ENCODE measurements around the gene ANXA1. TPM values are rescaled to one million over a fixed set of nuclear protein-coding genes. Genes with fewer than 3 reads are reported as not detected.

ANXA1 gene
- total RNA-seq, 2 donors from 2014 or later: 0.82 to 8.9 TPM

DNA sequence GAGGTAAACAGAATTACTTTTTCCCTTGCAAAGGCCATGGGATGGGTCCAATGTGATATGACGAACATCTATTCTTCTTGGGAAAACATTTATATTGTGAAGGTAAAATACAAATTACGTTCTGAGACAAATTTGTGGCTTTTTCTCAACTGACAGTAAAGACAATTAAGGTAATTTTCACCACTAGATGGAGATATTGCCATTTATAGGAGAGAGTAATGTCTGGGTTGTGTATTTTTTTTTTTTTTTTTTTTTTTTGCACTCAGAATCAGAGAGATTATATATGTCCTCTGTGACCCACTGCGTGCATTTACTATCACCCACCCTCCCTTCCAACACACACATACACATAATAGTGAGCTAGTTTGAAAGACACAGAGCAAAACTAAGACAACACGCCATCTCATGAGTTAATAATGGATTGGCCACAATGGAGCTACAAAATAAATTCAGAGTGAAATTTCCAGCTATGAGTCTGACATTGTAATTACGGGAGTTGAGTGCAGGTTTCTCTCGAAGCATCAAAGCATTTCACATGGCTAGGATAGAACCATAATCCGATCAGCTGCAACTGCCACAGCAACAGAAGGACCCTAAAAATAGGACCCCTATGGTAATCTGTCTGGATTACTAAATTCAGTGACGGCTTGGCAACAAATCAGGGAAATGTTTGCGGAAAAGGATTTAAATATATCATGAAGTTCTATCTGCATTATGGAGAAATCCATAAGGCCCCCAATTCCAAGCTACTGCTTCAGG is 49.2 kb downstream of the ANXA1 start:
- H3K9me3 ChIP-seq (ENCODE audit: control insufficient read depth, low read length): no peaks in the 10 kb centered on the region
- no peak overlapping the region for H3K9ac ChIP-seq (ENCODE audit: extremely low read depth, low read length, poor library complexity, severe bottlenecking)
- no peak overlapping the region for H3K27ac Mint-ChIP-seq
- no peak for DNase-seq
- H3K27me3 ChIP-seq (ENCODE audit: control insufficient read depth, insufficient read depth, low read length, poor library complexity, severe bottlenecking): no peaks in the 10 kb centered on the region
- peaks cover 4% of the 10 kb centered on the region for H3K4me1 ChIP-seq (ENCODE audit: control insufficient read depth, insufficient read depth, low read length)
- WGBS, 2 experiments (ENCODE audit: insufficient coverage in 1 of 2, insufficient read length in 1 of 2): 63 to 87% methylated on average over 5 to 9 of the region's 9 CpGs
- no peak overlapping the region for H3K27ac ChIP-seq (ENCODE audit: low read depth, low read length)
- H3K4me1 Mint-ChIP-seq: peaks cover 12% of the 10 kb centered on the region
- H3K27me3 Mint-ChIP-seq (ENCODE audit: insufficient read depth): no peaks in the 10 kb centered on the region
- no peaks in the 10 kb centered on the region for H3K9me3 Mint-ChIP-seq
- no peaks in the 10 kb centered on the region for H3K36me3 Mint-ChIP-seq (ENCODE audit: low read depth)
- TF ChIP-seq, protein P1, sequence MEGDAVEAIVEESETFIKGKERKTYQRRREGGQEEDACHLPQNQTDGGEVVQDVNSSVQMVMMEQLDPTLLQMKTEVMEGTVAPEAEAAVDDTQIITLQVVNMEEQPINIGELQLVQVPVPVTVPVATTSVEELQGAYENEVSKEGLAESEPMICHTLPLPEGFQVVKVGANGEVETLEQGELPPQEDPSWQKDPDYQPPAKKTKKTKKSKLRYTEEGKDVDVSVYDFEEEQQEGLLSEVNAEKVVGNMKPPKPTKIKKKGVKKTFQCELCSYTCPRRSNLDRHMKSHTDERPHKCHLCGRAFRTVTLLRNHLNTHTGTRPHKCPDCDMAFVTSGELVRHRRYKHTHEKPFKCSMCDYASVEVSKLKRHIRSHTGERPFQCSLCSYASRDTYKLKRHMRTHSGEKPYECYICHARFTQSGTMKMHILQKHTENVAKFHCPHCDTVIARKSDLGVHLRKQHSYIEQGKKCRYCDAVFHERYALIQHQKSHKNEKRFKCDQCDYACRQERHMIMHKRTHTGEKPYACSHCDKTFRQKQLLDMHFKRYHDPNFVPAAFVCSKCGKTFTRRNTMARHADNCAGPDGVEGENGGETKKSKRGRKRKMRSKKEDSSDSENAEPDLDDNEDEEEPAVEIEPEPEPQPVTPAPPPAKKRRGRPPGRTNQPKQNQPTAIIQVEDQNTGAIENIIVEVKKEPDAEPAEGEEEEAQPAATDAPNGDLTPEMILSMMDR (conservative IDR thresholded peaks at IDR 0.05): peak; percentile 78
- no peak overlapping the region for H3K4me3 Mint-ChIP-seq
- H3K36me3 ChIP-seq (ENCODE audit: control insufficient read depth, insufficient read depth, low read length): no peaks in the 10 kb centered on the region
- H3K4me3 ChIP-seq (ENCODE audit: low read length): no peak overlapping the region

DNA sequence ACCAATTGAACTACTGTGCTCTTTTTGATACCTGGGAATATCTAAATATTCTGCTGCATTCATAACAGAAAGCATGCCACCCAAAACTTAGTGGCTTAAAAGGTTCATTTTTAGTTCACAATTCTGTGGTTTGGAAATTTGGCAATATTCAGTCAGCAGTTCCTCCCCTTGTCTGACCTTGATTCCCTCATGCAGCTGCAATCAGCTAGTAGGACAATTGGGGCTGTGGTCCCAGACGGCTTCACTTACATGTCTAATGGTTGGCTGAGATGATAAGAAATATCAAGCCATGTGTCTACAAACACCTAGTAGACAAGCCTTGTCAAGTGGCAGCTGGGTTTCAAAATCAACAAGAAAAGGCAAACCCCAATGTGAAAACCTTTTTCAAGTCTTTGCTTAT is 51.3 kb downstream of the ANXA1 start:
- H3K36me3 Mint-ChIP-seq (ENCODE audit: low read depth): no peaks in the 10 kb centered on the region
- H3K27ac Mint-ChIP-seq: no peak overlapping the region
- Histone ChIP-seq H3K4me1 (ENCODE audit: control insufficient read depth, insufficient read depth, low read length) (peaks cover 4% of the 10 kb centered on the region), H3K27ac (ENCODE audit: low read depth, low read length) (no peak overlapping the region), H3K9me3 (ENCODE audit: control insufficient read depth, low read length) (no peaks in the 10 kb centered on the region), H3K27me3 (ENCODE audit: control insufficient read depth, insufficient read depth, low read length, poor library complexity, severe bottlenecking) (no peaks in the 10 kb centered on the region), H3K4me3 (ENCODE audit: low read length) (no peak overlapping the region), H3K9ac (ENCODE audit: extremely low read depth, low read length, poor library complexity, severe bottlenecking) (no peak overlapping the region), H3K36me3 (ENCODE audit: control insufficient read depth, insufficient read depth, low read length) (no peaks in the 10 kb centered on the region)
- H3K4me3 Mint-ChIP-seq: no peak overlapping the region
- H3K27me3 Mint-ChIP-seq (ENCODE audit: insufficient read depth): no peaks in the 10 kb centered on the region
- DNase-seq: no peak
- peaks cover 12% of the 10 kb centered on the region for H3K4me1 Mint-ChIP-seq
- TF ChIP-seq, protein P1 (conservative IDR thresholded peaks at IDR 0.05): no peak
- 0% methylated on average over 1 of the region's 1 CpG for WGBS, 2 experiments (ENCODE audit: insufficient coverage in 1 of 2, insufficient read length in 1 of 2)
- H3K9me3 Mint-ChIP-seq: no peaks in the 10 kb centered on the region

DNA sequence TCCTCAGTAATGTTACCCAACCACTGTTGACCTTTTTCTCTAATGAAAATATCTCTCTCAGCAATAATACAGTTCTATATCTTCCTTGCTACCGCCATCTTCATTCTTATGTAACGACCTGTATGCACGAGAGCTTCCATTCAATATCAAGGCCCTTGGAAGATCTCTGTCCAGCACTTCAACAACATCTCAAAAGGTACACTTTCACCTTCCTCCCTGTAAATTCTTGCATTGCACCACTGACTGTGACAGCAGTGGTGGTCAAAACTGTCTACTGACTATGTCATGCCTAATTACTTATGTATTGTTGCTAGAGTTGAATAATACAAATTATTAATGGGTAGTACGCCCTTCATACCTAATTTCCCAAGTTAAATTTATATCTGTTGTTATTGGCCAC is 53.3 kb downstream of the ANXA1 start:
- TF ChIP-seq, protein P1 (conservative IDR thresholded peaks at IDR 0.05): no peak
- no peak for DNase-seq
- no peak overlapping the region for H3K9ac ChIP-seq (ENCODE audit: extremely low read depth, low read length, poor library complexity, severe bottlenecking)
- no peak overlapping the region for H3K27ac ChIP-seq (ENCODE audit: low read depth, low read length)
- WGBS, 2 experiments (ENCODE audit: insufficient coverage in 1 of 2, insufficient read length in 1 of 2): 56 to 64% methylated on average over 3 of the region's 4 CpGs
- no peak overlapping the region for H3K4me3 ChIP-seq (ENCODE audit: low read length)
- H3K4me3 Mint-ChIP-seq: no peak overlapping the region
- H3K4me1 ChIP-seq (ENCODE audit: control insufficient read depth, insufficient read depth, low read length): peaks cover 4% of the 10 kb centered on the region
- H3K27me3 ChIP-seq (ENCODE audit: control insufficient read depth, insufficient read depth, low read length, poor library complexity, severe bottlenecking): no peaks in the 10 kb centered on the region
- no peaks in the 10 kb centered on the region for H3K9me3 Mint-ChIP-seq
- peaks cover 12% of the 10 kb centered on the region for H3K4me1 Mint-ChIP-seq
- H3K27ac Mint-ChIP-seq: no peak overlapping the region
- H3K9me3 ChIP-seq (ENCODE audit: control insufficient read depth, low read length): no peaks in the 10 kb centered on the region
- H3K27me3 Mint-ChIP-seq (ENCODE audit: insufficient read depth): no peaks in the 10 kb centered on the region
- no peaks in the 10 kb centered on the region for H3K36me3 Mint-ChIP-seq (ENCODE audit: low read depth)
- no peaks in the 10 kb centered on the region for H3K36me3 ChIP-seq (ENCODE audit: control insufficient read depth, insufficient read depth, low read length)

All from endodermal cell (in vitro differentiated cells).